ENCODE data around the gene POLN. TPM values are rescaled to one million over a fixed set of nuclear protein-coding genes. Genes with fewer than 3 reads are reported as not detected.

The POLN gene
- total RNA-seq = 3.1 TPM
- polyA plus RNA-seq = 1.0 TPM

DNA sequence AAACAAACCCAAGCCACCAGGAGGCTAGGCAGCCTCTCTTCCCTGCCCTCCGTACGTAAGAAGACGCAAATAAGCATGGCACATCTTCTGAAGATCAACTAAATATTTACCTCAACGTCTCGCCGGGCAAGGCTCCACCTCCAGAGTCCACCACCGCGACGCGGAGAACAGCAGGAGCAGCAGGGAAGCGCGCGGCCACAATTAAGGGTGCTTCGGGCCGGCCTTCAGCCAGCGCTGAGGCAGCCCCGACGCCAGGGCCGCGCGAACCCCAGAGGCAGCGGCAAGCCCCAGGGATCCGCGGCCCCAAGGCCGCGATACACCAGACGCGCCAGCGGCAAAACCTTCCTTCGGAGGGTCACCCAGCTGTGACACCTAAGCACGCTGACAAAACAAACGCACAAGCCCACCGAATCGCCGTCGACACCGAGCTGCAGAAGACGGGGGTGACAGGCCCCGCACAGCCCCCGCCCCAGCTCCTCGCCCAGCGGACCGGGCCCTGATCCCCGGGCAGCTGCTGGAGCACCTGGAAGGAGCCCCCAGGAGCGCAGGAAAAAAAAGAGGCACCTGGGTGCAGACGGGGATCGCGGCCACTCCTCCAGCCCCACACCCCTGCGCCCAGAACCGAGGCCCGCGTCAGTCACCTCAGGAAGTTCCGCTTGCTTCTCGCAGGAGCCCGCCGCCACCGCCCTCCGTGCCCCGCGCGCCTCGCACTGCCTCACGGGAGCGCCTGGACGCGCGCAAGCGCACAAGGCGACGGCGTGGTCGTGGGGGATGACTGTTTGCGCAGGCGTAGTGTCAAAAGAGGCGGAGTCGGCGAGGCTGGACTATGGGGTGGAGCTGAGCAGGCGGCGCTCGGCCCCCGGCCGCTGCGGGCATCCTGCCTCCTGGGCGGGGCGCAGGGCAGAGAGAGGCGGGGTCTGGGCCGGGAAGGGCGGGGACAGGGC, at the start of gene POLN, which contains the start of gene HAUS3:
TSS of gene POLN (minus strand) at position 712 of the 944 bp plus-strand sequence. CDS start 12,890 bp downstream, outside the sequence.
TSS of gene HAUS3 (minus strand) at position 712 of the 944 bp plus-strand sequence. CDS start 1,175 bp downstream, outside the sequence.
- peak; percentile 93 for DNase-seq (ENCODE audit: extremely low spot score)
- Histone ChIP-seq H3K27ac (ENCODE audit: low read depth) (peak within 1 kb of the TSS; percentile 51), H3K4me1 (ENCODE audit: insufficient read depth) (no peaks in the 10 kb centered on the region), H3K36me3 (ENCODE audit: insufficient read depth) (no peaks in the 10 kb centered on the region), H3K4me3 (ENCODE audit: low read depth, low read length) (peak within 1 kb of the TSS; percentile 84)
- under 1% methylated on average over 88 of the region's 88 CpGs for WGBS

DNA sequence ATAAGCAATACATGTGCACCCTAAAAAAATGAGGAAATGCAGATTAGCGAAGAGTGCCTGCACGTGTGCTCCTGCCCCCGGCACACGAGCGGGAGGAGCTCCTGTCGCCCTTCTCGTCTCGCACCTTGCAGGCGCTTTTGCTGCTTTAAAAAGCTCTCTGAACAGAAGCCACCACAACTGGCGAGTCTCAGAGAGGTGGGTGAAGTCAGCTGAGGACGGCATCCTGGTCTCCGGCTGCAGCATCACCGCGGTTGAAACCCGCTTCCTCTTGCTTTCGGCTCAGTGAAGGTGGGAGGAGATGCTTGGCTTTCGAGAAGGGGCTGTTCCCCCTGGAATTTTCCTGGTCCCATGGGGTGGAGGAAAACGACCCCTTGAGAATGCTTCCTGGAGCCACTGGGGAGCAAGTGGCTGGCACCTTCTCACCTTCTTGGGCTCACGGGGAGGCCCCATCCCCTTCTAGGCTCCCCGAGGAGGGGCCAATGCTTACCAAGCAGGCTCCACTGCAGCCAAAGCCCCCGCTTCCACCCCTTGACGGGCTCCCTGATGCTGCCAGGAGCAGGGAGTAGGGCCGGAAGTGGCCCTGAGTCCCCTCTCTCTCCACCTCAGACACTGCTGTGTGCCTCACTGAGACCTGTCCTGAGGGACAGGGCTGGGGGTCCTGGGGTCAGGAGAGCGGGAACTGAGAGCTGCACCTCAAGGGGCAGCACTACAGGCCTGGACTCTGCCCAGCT, 49.2 kb upstream of the POLN start:
- no peaks in the 10 kb centered on the region for H3K36me3 ChIP-seq (ENCODE audit: insufficient read depth)
- WGBS = 77% methylated on average over 24 of the region's 24 CpGs
- H3K4me1 ChIP-seq (ENCODE audit: insufficient read depth) = no peaks in the 10 kb centered on the region
- no peak overlapping the region for H3K27ac ChIP-seq (ENCODE audit: low read depth)
- no peak overlapping the region for H3K4me3 ChIP-seq (ENCODE audit: low read depth, low read length)
- no peak for DNase-seq (ENCODE audit: extremely low spot score)

DNA sequence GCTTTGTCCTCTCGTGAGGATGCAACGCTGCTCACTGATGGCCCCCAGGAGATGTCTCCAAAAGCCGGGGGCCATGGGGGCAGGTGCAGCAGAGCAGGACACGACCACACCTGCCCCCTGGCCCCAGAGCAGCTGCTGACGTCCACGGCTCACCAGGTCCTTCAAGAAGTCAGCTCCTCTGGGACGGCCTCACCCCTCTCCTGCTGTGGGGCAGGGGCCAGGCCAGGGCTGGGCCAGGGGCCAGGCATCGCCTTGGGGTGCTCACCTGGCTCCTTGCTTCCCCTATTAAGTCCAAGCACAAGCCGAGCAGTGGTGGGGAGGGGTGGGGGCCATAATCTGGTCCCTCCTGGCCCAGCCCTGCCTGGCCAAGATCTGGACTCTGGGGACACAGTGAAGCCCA, 48.6 kb upstream of the POLN start:
- 90% methylated on average over 9 of the region's 9 CpGs for WGBS
- H3K27ac ChIP-seq (ENCODE audit: low read depth) = no peak overlapping the region
- no peak for DNase-seq (ENCODE audit: extremely low spot score)

DNA sequence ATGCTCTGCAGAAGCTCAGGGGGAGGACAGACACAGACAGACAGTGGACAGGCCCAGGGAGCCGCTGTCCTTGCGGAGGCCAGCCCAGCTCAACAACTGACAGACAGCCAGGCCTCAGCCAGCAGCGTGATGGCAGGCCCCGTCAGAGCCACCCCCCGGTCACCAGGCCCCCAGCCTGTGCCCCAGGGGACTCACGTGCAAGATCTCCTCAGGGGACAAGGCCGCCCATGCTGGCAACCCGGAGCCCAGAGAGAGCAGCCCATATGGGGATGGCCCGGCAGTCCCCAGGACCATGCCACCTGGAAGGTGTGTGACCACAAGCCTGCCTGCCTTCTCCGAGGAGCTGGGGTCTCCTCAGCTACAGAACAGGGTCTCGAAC, 48.0 kb upstream of the POLN start:
- no peak for DNase-seq (ENCODE audit: extremely low spot score)
- H3K4me1 ChIP-seq (ENCODE audit: insufficient read depth) = no peaks in the 10 kb centered on the region
- no peak overlapping the region for H3K4me3 ChIP-seq (ENCODE audit: low read depth, low read length)
- H3K27ac ChIP-seq (ENCODE audit: low read depth) = no peak overlapping the region
- no peaks in the 10 kb centered on the region for H3K36me3 ChIP-seq (ENCODE audit: insufficient read depth)
- 91% methylated on average over 11 of the region's 11 CpGs for WGBS

More for the DNA sequence above, 48.6 kb upstream of the POLN start:
- H3K4me1 ChIP-seq (ENCODE audit: insufficient read depth) = no peaks in the 10 kb centered on the region
- no peaks in the 10 kb centered on the region for H3K36me3 ChIP-seq (ENCODE audit: insufficient read depth)
- no peak overlapping the region for H3K4me3 ChIP-seq (ENCODE audit: low read depth, low read length)

DNA sequence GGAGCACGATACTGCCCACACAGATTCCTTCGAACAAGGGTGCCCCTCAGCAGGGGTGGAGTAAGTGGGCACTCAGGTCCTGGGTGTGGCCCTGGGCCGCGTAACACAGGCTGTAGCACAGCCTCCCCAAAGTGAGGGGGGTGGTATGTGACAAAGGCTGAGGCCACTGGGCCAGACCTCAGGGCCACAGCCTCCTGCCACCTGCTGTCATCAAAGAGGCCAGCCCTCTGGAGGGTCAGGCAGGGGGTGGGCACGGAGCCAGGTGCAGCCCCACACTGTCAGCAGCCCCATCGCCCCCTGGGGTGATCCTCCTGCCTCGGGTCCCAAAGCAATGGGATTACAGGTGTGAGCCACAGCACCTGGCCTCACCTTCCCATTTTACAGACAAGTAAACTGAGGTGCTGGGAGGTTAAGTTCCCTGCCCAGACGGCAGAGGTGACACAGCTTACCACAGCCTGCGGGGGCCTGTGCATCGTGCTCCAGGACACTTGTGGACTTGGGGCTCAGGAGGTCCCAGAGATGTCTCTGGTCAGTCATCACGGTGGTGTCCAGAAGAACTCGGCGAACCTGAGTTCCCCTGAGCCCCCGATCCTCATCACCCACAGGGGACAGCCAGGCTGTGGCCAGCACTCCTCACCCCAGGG, 47.5 kb upstream of the POLN start:
- Histone ChIP-seq H3K4me1 (ENCODE audit: insufficient read depth) (no peaks in the 10 kb centered on the region), H3K27ac (ENCODE audit: low read depth) (no peak overlapping the region), H3K4me3 (ENCODE audit: low read depth, low read length) (no peak overlapping the region), H3K36me3 (ENCODE audit: insufficient read depth) (no peaks in the 10 kb centered on the region)
- WGBS = 92% methylated on average over 14 of the region's 14 CpGs
- no peak for DNase-seq (ENCODE audit: extremely low spot score)

DNA sequence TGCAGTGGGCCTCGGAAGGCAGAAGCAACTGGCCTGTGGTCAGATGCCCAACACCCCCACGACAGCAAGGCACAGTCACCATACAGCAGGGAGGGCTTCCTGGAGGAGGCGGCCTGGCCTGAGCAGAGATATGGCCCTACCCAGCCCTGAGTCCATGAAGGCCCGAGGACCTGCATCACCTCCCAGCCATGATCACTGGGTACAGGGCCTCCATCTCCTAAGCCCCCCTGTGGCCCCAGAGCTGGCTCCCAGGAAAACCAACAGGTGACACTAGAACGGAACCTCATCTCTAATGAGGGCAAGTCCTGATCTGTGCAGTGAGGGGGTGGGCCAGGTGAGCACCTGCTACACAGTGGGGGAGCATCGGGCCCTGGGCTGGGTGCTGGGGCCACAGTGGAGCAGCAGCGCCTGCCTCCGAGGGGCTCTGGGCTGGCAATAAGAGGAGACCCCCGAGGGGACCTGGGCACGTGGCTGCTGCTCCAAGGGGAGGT, 46.2 kb upstream of the POLN start:
- Histone ChIP-seq H3K4me3 (ENCODE audit: low read depth, low read length) (no peak overlapping the region), H3K4me1 (ENCODE audit: insufficient read depth) (no peaks in the 10 kb centered on the region), H3K36me3 (ENCODE audit: insufficient read depth) (no peaks in the 10 kb centered on the region), H3K27ac (ENCODE audit: low read depth) (no peak overlapping the region)
- DNase-seq (ENCODE audit: extremely low spot score) = no peak
- WGBS = 89% methylated on average over 10 of the region's 10 CpGs

DNA sequence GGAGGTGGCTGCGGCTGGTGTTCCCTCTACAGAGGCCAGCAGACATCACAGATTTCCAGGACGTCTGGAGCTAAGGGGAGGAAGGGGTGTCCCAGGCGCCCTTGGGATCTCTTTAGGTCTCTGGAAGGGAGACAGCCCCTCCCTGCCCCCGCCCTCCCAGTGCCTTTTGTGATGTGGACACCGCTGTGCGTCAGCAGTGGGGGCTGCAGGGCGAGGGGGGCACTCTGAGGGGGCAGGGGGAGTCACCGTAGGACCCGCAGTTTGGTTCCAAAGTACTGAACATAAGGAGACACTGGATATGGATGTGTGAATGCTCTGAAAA, 45.6 kb upstream of the POLN start:
- 81% methylated on average over 9 of the region's 9 CpGs for WGBS
- Histone ChIP-seq H3K36me3 (ENCODE audit: insufficient read depth) (no peaks in the 10 kb centered on the region), H3K27ac (ENCODE audit: low read depth) (no peak overlapping the region), H3K4me3 (ENCODE audit: low read depth, low read length) (no peak overlapping the region), H3K4me1 (ENCODE audit: insufficient read depth) (no peaks in the 10 kb centered on the region)
- DNase-seq (ENCODE audit: extremely low spot score) = no peak

DNA sequence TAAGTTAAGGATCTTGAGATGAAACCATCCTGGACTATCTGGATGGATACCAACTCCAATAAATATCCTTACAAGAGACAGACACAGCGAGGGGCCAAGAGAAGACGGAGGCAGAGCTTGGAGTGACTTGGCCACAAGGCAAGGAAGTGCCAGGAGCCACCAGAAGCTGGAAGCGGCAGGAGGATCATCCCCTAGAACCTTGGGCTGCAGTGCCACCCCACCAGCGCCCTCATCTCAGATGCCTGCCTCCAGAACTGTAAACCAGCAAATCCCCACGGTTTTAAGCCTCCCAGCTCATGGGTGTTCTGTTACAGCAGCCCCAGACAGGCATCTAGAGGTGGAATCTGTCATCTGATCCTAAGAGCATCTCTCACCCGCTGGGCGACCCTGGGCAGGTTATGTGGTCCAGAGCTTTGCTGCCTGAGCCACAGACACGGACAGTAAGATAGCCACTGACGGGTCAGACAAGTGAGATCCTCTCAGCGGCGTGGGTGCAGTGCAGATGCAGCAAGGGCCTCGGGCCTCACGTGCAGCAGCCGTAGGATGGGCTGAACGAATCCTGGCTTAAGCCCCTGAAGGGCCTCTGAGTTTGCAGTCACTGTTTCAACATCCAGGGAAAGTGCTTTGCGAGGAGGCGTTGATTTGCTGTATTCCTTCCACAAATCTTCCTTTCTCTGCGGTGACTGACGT, 45.1 kb upstream of the POLN start:
- no peak for DNase-seq (ENCODE audit: extremely low spot score)
- Histone ChIP-seq H3K27ac (ENCODE audit: low read depth) (no peak overlapping the region), H3K4me3 (ENCODE audit: low read depth, low read length) (no peak overlapping the region), H3K4me1 (ENCODE audit: insufficient read depth) (no peaks in the 10 kb centered on the region), H3K36me3 (ENCODE audit: insufficient read depth) (no peaks in the 10 kb centered on the region)
- WGBS = 66% methylated on average over 19 of the region's 19 CpGs

DNA sequence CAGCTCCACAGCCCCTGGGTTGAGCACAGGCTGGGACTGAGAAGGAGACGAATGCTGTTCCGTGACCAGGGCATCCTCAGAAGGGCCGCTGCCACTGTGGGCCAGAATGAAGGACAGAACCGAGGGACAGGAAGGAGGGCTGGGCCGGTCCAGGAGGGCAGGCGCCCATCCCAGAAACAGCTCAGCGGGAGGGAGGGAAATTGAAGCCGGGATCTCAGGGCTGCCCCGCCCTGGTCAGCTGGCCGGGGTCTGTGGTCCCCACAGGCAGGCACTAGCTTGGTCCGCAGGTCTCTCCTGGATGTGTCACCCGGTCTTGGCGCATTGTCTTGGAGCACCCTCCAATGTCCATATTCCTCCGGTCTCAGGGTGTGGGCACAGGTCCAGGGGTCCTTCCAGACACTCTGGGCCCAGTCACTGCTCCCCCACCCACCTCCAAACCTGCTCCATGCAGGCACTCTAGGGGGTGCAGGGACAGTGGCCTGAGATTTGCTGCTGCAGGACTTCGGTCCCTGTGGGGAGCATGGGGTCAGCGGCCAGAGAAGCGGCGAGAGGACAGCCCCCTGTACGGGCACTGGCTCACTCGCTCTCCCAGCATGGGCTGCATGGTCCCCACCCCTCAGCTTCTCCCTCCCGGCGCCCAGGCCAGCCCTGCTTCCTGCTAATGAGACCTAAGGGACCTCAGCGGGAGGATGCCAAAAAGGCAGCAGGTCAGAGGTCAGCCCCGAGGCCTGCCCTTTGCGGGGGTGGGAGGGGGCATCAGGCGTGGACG, 43.9 kb upstream of the POLN start:
- H3K4me1 ChIP-seq (ENCODE audit: insufficient read depth) = no peaks in the 10 kb centered on the region
- whole genome bisulfite sequencing = 81% methylated on average over 27 of the region's 27 CpGs
- no peak overlapping the region for H3K27ac ChIP-seq (ENCODE audit: low read depth)
- DNase-seq (ENCODE audit: extremely low spot score) = no peak
- H3K36me3 ChIP-seq (ENCODE audit: insufficient read depth) = no peaks in the 10 kb centered on the region
- no peak overlapping the region for H3K4me3 ChIP-seq (ENCODE audit: low read depth, low read length)

DNA sequence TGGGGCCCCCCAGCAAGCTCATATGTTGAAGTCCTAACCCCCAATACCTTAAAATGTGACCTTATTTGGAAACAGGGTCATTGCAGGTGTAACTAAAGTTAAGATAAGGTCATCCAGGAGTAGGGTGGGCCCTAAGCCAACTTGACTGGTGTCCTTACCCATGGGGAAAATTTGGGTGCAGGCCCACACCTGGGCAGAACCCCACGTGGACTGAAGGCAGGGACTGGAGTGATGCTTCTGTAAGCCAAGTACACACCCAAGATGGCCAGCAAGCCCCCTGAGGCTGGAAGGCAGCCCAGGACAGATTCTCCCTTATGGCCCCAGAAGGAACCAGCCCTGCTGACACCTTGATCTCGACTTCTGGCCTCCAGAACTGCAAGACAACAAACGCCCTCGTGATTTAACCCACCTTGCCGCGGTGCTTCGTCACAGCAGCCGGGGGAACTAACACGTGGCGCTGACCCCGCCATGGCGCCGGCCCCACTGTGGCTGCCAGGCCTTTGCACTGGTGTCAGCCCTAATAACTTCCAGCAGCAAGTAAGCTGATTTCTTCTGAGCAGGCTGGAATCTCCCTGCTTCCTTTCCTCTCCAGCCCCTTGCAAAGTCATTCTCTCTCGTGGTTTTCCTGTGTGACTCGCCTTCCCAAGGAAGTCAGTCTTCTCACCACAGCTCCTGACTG, 43.2 kb upstream of the POLN start:
- H3K27ac ChIP-seq (ENCODE audit: low read depth) = no peak overlapping the region
- DNase-seq (ENCODE audit: extremely low spot score) = no peak
- no peak overlapping the region for H3K4me3 ChIP-seq (ENCODE audit: low read depth, low read length)
- H3K36me3 ChIP-seq (ENCODE audit: insufficient read depth) = no peaks in the 10 kb centered on the region
- H3K4me1 ChIP-seq (ENCODE audit: insufficient read depth) = no peaks in the 10 kb centered on the region
- WGBS = 86% methylated on average over 15 of the region's 15 CpGs

DNA sequence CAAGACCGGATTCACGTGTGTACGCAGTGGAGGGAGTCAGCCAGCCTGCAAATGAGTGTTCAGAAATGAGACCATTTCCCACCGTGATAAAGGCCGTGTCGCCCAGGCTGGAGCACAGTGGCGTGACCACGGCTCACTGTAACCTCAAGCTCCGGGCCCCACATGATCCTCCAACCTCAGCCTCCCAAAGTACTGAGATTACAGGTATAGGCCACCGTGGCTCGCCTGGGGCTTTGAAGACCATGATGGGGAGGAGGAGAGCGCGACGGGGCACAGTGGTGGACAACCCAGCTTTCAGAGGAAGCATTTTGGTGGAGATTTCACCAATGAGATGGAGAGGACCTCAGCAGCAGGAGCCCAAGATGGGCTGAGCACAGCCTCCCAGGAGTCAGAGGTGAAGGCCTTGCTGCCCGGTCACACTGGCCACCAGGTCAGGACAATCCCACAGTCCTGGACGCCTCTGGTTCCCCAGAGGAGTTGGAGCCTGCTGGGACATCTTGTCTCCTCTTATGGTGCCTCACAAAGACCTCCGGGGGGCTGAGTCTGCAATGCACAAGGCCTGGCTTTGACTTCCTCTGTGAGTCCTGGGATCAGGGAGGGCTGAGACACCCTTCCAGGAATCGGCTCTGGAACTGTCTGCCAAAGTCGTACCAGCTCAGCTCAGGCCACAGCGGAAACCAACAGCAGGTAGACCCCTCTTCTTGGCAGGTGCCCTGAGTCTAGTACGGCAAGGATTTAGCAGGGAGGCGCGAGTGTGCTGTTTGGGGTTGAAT, 42.4 kb upstream of the POLN start:
- no peak for DNase-seq (ENCODE audit: extremely low spot score)
- WGBS = 97% methylated on average over 23 of the region's 23 CpGs

More for the DNA sequence above, 42.4 kb upstream of the POLN start:
- Histone ChIP-seq H3K27ac (ENCODE audit: low read depth) (no peak overlapping the region), H3K4me1 (ENCODE audit: insufficient read depth) (no peaks in the 10 kb centered on the region), H3K4me3 (ENCODE audit: low read depth, low read length) (no peak overlapping the region), H3K36me3 (ENCODE audit: insufficient read depth) (no peaks in the 10 kb centered on the region)

Data from urinary bladder (tissue), 4 donors.